Fibroblast of skin of back (primary cell): ENCODE results near the gene TIMM23. TPM values are rescaled to one million over a fixed set of nuclear protein-coding genes. Genes with fewer than 3 reads are reported as not detected.
"Not testable (repeated sequence)": the region's sequence is repeated elsewhere in the genome, so short reads cannot be mapped to it uniquely, and the experiment has no call there.

Source experiments
- DNase-seq: peaks from one replicate; pipeline ENCODE4 v3.0.0-alpha.2; 2013
- polyA plus RNA-seq, 2 experiments: library from polyadenylated mRNA; unstranded; fragments of 120-200 nt; gene quantifications; one replicate each; pipeline ENCODE4 v1.2.1, GENCODE V29; 2013; ENCODE audit not compliant: insufficient read length in 2 of 2

The TIMM23 gene, protein sequence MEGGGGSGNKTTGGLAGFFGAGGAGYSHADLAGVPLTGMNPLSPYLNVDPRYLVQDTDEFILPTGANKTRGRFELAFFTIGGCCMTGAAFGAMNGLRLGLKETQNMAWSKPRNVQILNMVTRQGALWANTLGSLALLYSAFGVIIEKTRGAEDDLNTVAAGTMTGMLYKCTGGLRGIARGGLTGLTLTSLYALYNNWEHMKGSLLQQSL
- polyA plus RNA-seq (2013, experiment 1 of 2; ENCODE audit: insufficient read length): 94.8 TPM
- 63.3 TPM for polyA plus RNA-seq (2013, experiment 2 of 2; ENCODE audit: insufficient read length)

DNA sequence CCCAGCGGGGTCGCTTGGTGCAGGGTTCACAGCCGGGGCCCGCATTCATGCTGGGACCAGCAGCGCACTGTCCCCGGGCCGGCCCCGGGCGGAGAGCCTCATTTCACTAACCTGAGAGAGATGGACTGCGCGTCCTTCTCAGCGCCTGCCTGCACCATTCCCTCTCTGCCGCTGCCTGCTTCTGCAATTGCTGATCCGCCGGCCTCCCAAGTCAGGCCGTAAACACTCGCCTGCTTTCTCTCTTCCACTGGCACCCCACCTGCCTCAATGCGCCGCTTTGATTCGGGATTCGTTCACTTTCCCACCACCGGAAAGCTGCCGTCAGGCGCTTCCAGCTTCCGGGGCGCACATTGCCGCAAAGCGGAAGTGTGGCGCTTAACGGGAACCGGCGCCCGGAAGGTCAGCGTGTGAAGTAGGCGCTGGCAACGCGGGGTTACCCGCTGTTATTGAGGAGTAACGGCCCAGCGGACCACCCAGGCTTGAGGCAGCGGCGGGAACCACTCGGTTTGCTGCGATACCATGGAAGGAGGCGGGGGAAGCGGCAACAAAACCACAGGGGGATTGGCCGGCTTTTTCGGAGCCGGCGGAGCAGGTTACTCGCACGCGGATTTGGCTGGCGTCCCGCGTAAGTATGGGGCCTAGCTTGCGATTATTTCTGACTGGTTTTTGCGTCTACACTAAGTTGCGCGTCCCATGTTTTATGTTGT, at the start of gene TIMM23:
TIMM23 (plus strand) TSS at position 384 of the 707 bp plus-strand sequence; CDS start at position 520, 136 bp downstream.
- DNase-seq: peak; percentile 87

DNA sequence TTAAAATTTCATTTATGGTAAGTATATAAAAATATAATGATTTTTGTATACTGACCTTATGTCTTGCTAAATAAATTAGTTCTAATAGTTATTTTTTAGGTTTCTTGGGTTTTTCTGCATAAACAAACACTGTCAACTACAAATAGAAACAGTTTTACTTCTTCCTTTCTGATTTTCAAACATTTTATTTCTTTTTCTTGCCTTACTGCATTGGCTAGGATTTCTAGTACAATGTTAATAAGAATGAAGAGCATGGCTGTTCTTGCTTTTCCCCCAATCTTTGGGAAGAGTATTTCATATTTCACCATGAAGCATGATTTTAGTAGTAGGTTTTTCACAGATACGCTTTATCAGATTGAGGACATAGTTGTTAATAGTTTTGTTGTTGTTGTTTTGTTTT, 45.5 kb upstream of the TIMM23 start:
- DNase-seq: not testable (repeated sequence)

DNA sequence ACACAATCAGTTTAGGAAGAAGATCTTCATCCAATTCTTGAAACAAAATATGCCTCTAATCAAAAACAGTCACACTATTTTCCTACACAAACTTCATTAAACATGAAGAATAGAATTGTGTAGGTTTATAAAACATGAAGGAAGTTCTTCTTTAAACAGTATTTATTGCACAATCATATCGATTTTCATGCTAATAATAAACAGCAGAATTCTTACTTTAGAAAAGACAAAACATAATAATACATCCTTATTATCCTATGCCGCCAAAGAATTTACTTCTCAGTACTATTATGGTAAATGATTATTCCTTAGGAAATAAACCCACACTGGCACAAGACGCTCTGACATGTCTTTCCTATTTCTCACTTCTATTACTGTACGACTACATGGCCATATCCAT, 41.0 kb upstream of the TIMM23 start:
- DNase-seq: not testable (repeated sequence)

DNA sequence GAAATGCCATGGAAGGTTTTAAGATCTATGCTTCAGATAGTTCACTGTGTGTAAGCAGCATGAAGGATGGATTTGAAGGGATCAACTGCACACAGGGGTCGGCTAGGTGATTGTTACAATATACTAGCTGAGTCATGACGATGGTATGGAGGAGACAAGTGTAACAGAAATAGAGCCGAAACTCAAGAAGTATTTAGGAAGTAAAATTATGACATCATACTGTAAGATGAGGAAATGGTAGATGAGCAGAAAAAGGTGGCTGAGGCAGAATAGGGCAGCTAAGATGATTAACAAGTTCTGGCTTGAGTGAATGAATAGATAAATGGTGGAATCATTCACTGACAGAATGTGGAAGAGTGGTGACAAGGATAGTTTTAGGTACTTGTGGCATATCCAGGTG, 37.5 kb upstream of the TIMM23 start:
- DNase-seq: not testable (repeated sequence)

DNA sequence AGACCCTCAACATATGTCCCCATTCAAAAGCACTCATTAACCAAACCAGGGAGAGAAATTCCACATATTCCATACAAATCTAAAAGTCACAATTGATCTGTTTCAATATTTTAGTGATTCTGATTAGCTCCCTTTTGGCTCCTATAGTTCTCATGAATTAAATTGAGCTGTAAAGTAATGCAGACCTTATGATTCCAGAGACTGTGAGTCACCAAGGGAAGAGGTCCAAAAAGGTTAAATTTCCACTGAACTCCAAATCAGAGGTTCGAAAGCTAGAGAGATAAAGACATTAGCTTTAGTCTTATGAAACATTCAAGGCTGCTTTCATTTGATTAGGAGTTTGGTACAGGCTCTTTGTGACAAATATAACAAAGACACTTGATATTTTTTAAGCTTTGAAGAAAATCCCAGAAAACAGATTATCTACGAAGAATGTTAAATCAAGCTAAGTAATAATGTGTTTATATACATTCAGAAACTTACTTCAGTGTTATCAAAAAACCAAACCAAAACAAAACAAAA, 33.1 kb upstream of the TIMM23 start:
- DNase-seq: not testable (repeated sequence)

DNA sequence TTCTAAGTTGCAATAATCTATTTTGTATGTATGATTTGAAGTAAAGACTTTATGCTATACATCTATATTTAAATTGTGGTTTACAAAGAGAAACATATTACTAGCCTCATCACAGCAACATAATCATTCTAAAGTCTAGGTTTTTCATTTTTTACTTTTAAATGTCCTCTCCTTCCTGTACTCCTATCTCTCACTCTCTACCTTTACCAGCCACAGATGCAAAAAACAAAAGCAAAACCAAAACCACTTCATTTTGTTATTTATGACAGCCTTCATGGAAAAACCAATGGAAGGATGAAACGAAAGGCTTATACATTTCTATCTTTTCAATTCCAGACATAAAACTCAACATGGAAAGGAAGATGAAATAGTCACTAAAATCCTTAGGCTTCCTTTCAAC, 31.1 kb upstream of the TIMM23 start:
- DNase-seq: not testable (repeated sequence)

DNA sequence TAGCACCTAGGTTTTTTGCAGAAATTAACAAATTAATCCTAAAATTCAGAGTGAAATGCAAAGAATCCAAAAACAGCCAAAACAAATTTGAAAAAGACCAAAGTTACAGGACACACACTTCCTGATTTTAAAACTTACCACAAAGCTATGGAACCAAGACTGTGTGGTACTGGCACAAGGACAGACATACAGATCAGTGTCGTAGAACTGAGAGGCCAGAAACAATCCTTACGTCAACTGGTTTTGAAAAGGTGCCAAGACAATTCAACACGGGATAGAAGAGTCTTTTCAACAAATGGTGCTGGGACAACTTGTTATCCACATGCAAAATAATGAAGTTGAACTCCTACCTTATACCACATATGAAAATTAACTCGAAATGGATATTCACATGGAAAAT, 26.8 kb upstream of the TIMM23 start:
- not testable (repeated sequence) for DNase-seq

DNA sequence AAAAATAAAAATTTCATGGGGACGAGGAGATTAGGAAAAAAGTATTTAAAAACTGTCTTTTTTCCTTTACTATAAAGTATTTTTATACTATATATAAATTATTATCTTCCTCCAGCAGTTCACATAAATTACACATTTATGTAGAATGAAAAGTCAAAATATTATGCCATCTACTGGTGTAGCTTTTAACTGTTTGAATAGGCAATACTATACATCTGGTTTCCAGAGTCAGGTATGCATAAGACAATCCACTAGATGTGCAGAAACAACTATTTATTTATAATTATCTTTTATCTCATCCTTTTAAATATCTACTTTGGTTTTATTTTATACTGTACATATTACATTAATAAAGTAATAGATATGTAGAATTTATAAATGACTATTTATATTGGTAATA, 24.9 kb upstream of the TIMM23 start:
- not testable (repeated sequence) for DNase-seq

DNA sequence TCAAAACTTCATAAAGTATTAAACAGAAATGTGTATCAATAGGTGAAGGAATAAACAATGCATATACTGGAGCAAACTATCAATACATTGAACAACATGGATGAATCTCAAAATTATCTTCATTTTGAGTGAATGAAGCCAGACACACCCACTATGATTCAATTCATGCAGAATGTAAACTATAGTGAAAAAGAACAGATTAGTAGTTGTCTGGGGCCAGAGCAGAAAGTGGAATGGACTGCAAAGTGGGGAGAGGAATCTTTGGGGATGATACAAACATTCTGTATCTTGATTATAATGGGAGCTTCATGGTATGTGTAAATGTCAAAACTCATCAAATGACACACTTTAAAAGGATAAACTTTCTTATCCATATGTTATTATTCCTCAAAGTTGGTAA, 23.5 kb upstream of the TIMM23 start:
- DNase-seq: peak; percentile 20

DNA sequence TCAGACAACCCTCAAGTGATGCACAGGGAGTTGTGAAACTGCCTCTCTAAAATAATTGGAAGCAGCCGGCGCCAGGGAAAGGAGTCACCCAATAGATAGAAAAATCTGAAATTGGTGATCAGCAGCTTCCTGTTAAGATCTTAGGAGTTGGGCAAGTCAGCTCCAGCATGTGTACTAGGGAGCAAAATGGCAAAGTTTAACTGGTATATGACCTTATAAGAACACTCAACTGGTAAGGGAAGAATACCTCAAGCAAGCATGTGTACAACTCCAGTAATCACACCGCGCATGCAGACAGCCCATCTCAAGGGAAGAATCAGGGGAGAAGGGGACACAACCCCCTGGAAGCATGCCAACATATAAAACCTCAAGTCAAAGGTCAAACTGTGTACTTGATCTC, 17.9 kb upstream of the TIMM23 start:
- not testable (repeated sequence) for DNase-seq

DNA sequence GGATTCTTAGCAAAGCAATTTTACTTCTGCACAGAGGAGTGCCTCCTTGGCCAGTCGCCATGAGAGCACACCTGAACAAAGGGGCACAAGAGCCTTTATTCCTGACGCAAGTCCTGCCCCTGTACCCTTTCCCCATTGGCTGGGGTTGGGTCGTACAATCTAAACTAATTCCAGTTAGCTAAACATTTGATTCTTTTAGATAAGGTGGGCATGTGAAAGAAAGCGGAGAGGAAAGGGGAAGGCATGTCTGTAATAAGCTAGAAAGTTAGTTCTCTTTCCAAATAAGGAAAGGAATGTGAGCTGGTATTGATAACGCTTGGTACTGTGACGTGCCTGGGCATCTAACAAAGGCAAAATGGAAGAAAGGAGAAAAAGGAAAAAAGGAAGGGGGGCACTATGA, 15.7 kb upstream of the TIMM23 start:
- DNase-seq: not testable (repeated sequence)

DNA sequence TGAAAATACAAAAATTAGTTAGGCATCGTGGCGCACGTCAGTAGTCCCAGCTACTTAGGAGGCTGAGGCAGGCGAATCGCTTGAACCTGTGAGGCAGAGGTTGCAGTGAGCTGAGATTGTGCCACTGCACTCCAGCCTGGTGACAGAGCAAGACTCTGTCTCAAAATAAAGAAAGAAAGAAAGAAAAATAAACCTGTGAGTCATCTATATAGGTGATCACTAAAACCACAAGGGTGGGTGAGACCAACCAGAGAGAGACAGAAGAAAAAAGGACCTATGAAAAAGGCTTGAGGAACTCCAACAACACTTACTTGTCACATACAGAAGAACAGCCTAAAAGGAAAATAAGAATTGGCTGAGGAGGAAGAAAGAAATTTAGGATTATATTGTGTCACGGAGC, 14.4 kb upstream of the TIMM23 start:
- DNase-seq: not testable (repeated sequence)

DNA sequence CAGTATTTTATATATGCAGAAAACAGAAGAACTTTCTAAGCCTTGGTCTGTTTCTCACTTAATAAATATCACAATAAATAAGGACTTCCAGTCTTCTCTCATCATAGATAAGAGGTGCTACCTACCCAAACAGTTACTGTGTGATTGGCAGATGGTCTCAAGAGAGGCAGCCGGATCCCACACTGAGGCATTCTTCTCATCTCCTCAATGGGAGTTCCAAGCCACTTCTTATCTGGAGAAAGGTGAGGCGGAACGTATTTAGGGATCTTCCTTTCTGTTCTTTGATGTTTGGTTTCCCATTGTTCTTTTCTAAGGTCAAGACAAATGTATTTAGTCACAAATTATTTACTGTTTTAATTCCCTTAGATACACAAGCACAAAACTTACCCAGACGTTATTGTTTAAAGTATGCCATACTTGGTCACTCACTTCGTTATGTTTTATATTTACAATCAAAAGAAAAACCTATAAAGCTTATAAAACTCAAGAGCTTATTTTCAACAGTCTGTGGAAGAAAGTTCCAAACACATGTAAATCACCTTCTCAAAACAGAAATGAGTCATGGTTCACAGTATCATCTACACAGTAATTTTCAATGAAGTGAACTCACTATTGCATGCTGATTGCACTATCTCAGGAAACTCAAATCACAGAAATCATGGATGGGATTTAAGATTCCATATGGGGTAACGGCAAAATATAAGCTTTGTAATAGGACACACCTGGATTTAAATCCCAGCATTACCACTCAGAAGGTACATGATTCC, 9.4 kb upstream of the TIMM23 start:
- not testable (repeated sequence) for DNase-seq

DNA sequence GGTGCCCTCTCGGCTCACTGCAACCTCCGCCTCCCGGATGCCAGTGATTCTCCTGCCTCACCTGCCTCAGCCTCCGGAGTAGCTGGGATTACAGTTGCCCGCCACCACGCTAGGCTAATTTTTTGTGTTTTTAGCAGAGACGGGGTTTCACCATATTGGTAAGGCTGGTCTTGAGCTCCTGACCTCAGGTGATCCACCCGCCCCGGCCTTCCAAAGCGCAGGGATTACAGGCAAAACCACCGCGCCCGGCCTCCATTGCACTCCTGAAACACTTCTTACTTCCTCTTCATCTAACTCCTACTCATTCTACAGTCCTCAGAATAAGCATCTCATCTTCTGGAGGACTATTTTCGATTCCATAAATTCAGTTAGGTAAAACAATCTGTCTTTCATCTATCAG, 1.3 kb upstream of the TIMM23 start:
- not testable (repeated sequence) for DNase-seq

DNA sequence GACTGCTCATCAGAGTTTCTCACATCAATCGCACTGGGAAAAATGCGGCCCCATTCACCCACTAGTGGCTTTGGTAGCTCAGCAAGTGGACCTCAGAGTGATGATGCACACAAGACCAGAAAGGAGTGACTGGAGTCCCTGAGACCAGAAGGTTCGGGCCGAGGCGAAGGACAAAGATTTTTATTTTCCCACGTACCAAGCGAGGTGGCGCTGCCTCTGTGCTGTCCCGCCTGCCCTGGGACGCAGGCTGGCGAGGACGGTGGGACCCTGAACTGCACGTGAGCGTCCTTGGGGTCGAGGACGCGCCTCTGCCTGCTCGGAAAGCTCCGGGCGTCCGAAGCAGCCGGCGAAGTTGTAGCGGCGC, 565 bp upstream of the TIMM23 start:
- DNase-seq: not testable (repeated sequence)

DNA sequence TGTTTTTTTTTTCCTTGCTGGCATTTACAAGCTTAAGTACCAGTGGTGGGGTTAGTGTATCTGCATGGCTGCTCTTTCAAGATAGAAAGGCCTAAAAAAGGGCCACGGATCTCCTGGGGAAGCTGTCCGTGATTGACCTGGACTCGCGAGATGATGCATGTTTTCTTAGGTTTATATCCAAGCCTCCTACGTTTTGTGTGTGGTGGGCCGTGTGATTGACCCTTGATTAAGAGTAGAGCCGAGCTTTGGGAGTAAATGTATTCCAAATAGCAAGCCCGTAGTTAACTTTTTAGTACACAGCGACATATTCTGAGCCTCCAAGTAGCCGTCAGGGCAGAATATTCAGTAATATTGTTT, 502 bp downstream of the TIMM23 start:
- DNase-seq: peak; percentile 6

DNA sequence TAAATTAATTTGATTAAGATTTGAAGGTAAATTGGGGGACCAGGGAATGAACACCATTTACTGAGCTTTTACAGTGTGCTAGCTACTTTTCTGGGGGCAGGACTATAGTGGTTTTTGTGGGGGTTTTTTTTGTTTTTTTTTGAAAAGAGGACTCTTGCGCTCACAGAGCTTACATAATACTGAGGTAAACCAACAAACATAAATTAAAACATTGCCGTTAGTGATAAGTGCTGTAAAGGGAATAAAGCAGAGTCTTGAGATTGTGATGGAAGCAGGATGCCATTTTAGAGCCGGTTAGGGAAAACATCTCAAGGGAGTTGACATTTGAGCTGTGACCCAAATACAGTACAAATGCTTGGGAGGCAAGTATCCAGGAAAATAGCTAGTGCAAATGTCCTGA, 1.8 kb downstream of the TIMM23 start:
- DNase-seq: not testable (repeated sequence)

DNA sequence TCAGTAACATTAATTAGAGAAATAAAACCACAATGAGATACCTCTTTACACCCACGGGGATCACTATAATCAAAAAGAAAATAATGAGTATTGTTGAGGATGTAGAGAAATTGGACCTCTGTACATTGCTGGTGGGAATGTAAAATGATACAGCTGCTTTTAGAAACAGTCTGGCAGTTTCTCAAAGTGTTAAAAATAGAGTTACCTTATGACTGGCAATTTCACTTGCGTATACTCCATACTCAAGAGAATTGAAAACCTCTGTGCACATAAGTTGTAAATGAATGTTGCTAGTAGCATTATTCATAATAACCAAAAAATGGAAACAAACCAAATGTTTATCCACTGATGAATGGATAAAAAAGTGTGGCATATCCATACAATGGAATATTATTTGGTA, 6.3 kb downstream of the TIMM23 start:
- DNase-seq: not testable (repeated sequence)

DNA sequence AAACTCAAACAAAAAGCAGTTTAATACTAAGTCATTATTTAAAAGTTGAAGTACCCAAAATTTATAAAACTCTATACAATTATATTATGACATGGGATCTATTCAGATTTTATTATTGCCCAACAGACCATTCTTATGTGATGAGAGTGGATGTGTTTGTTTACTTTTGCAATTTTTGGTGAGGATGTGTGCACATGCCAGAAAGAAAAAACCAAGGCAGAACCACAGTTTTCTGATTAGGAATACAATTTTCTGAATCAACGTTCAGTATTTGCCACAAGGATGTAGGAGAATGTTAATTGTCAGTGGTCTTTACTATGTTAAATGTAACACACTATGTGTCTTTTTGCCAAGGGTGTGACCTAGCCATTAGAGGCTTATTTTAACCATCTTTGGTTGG, 9.1 kb downstream of the TIMM23 start:
- DNase-seq: not testable (repeated sequence)

DNA sequence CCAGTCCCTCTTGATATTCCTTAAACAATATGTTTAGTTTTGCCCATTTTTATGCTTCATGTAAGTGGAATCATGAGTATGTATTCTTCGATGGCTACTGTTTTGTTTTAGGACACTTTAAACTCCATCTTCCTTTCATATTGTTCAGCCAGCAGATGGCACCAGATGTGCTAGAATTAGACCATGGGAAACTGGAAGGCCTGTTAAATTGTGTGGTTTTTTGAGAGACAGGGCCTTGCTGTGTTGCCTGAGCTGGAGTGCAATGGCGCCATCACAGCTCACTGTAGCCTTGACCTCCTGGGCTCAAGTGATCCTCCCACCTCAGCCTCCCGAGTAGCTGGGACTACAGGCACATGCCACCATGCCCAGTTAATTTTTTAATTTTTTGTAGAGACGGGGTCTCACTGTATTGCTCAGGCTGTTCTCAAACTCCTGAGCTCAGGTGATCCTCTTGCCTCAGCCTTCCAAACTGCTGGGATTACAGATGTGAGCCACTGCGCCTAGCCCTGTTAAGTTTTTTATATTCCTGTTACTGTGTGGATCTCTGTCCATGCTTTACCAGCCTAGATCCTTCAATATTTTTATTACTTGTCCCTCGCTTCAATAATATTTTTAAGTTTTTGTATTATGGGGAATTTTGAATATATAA, 11.4 kb downstream of the TIMM23 start:
- peak; percentile 52 for DNase-seq

DNA sequence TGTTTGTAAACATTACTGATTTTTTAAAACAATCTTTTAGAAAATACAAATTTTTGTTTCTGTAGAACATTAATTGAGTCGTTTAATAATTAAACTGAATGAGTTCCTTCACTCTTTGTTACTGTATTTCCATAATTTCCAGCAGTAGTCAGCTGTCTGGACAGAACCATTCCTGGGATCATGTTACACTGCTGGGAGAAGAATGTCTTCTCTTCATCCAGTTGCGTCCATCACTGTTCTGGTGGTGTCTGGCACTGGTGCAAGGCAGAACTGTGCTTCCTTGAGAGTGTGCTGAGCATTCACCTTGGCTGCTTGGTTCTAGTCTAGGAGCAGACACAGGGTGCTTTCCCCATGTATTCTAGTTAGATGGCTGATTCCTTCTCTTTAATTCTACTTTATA, 12.2 kb downstream of the TIMM23 start:
- DNase-seq: not testable (repeated sequence)

DNA sequence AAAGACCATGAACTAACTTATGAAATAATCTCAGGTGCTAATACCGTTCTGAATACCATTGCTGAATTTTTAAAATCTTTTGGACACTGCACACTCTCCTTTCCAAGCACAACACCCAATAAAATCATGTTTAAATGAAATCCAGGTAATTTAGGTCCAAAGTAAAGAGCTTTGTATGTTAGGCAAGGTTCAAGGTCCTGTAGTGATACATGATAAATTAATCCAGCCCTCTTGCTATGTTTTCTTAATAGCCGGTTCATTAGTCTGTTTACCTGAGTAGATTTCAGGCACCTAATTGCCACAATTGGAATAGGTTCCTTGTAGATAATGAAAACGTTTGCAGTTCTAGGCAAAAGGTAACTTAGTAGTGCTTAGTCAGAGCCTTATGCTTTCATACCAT, 13.3 kb downstream of the TIMM23 start:
- DNase-seq: not testable (repeated sequence)

DNA sequence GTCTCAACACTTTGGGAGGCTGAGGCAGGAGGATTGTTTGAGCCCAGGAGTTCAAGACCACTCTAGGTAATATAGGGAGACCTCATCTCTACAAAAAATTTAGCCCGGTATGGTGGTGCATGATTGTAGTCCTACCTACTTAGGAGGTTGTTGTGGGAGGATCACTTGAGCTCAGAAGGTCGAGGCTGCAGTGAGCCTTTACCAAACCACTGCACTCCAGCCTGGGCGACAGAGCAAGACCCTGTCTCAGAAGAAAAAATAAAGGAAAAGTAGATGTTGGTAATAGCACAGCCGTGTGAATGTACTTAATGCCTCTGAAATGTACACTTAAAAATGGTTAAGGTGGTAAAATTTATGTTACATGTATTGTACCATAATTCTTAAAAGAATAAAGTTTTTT, 25.3 kb downstream of the TIMM23 start:
- DNase-seq: no peak
